Hepatocyte (in vitro differentiated cells): ENCODE data around the gene MTA1. TPM values are rescaled to one million over a fixed set of nuclear protein-coding genes. Genes with fewer than 3 reads are reported as not detected.

Experiments
- DNase-seq: peaks from one replicate; pipeline ENCODE4 v3.0.0-alpha.2; 2016; ENCODE audit warnings: low spot score
- H2AFZ ChIP-seq: fragments of 200-600 bp; sonication (generic); 2 replicates; pipeline ENCODE4 v1.6.0; 2016; ENCODE audit warnings: antibody characterized with exemption, mild to moderate bottlenecking
- H3K27ac ChIP-seq: fragments of 200-600 bp; sonication (generic); 2 replicates; pipeline ENCODE4 v1.5.1; 2016; ENCODE audit warnings: mild to moderate bottlenecking
- H3K27me3 ChIP-seq: fragments of 200-600 bp; sonication (generic); 2 replicates; pipeline ENCODE4 v1.6.1; 2016
- H3K36me3 ChIP-seq: fragments of 200-600 bp; sonication (generic); replicated peaks from 2 replicates; pipeline ENCODE4 v1.5.1; 2016; ENCODE audit warnings: low read depth; ENCODE audit not compliant: insufficient read depth
- H3K4me1 ChIP-seq: fragments of 200-600 bp; sonication (generic); 2 replicates; pipeline ENCODE4 v1.5.1; 2016; ENCODE audit warnings: mild to moderate bottlenecking, moderate library complexity; ENCODE audit not compliant: insufficient read depth
- H3K4me2 ChIP-seq: fragments of 200-600 bp; sonication (generic); 2 replicates; pipeline ENCODE4 v1.6.0; 2016
- H3K4me3 ChIP-seq: fragments of 200-600 bp; sonication (generic); 2 replicates; pipeline ENCODE4 v1.5.1; 2016; ENCODE audit warnings: mild to moderate bottlenecking
- H3K79me2 ChIP-seq: fragments of 200-600 bp; sonication (generic); 2 replicates; pipeline ENCODE4 v1.6.0; 2017; ENCODE audit warnings: mild to moderate bottlenecking
- H3K9me2 ChIP-seq: fragments of 200-600 bp; sonication (generic); replicated peaks from 2 replicates; pipeline ENCODE4 v1.6.0; 2017; ENCODE audit warnings: mild to moderate bottlenecking; ENCODE audit not compliant: insufficient read depth
- H3K9me3 ChIP-seq: fragments of 200-600 bp; sonication (generic); 2 replicates; pipeline ENCODE4 v1.5.1; 2016; ENCODE audit warnings: low read depth, mild to moderate bottlenecking
- H4K20me1 ChIP-seq: fragments of 200-600 bp; sonication (generic); 2 replicates; pipeline ENCODE4 v1.6.0; 2016; ENCODE audit warnings: mild to moderate bottlenecking; ENCODE audit not compliant: insufficient read depth, poor library complexity, severe bottlenecking
- EZH2 ChIP-seq: fragments of 200-600 bp; sonication (generic); IDR thresholded peaks from 2 replicates; pipeline ENCODE4 v1.6.1; 2016; ENCODE audit warnings: antibody characterized with exemption, mild to moderate bottlenecking, borderline replicate concordance
- EZH2phosphoT487 ChIP-seq: fragments of 200-600 bp; sonication (generic); IDR thresholded peaks from one replicate; pipeline ENCODE4 v1.6.1; 2018; ENCODE audit warnings: antibody characterized with exemption, mild to moderate bottlenecking, low read depth, moderate library complexity; ENCODE audit not compliant: unreplicated experiment, severe bottlenecking
- WGBS: methylation state at CpG from one replicate; pipeline ENCODE4 v1.1.6; 2016; ENCODE audit warnings: low lambda C conversion rate; ENCODE audit errors: missing lambda C conversion rate; 5-methylcytosine and 5-hydroxymethylcytosine counted together
- polyA plus RNA-seq: library from polyadenylated mRNA; unstranded; fragments of >200 nt; fragmentation: Nextera tagmentation; extraction: Ambion mirVana; gene quantifications from 2 replicates; pipeline ENCODE4 v1.2.1, GENCODE V29; 2016
- total RNA-seq: library from RNA; depleted of rRNA; stranded (reverse); fragments of >200 nt; gene quantifications from 2 replicates; pipeline ENCODE4 v1.2.3, GENCODE V29; 2014
- TF ChIP-seq, protein P1 (sequence below): fragments of 200-600 bp; sonication (generic); IDR thresholded peaks from 2 replicates; pipeline ENCODE4 v1.5.1; 2016; ENCODE audit warnings: antibody characterized with exemption, mild to moderate bottlenecking; ENCODE audit not compliant: poor library complexity

The MTA1 gene
- total and polyA plus RNA-seq, 2 experiments from 2014 or later: 48.1 to 52.7 TPM

DNA sequence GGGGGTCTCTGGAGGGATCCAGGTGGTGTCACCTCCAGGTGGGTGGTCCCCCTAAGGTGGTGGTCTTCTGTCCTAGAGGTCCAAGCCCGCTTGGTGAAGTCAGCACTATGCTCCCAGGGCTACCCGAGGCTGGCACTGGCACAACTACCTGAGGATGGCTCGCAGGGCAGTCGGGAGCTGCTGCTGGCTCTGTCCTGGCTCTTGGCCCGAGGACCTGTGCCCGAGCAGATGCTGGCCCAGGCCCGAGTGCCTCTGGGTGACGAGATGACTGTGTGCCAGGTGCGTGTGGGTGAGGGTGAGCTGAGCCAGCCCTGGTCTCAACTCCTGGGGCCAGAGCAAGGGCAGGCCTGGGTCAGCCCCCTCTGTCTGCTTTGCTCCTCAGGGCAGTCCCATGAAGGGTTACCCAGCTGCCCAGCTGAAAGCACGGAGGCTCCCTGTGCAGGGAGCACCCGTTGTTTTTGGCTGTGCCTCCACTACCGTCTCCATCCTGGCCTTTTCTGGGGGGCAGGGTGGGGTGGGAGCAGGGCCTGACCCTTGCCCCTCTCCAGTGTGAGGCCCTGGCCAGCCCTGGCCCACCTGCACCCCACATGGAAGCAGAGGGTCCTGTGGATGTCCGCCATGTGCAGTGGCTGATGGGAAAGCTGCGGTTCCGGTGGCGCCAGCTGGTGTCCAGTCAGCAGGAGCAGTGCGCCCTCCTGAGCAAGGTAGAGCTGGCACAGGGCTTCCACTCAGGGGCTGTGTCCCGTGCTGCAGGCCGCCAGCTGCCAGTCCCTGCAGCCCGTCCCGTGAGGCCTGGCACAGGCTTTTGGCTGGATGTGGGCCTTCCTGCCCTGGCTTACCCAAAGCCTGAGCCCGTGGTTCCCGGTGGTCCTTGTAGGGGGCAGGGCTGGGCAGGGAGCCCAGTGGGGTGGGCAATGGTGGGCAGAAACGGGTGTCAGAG, 72.7 kb downstream of the MTA1 start:
- WGBS: 97% methylated on average over 20 of the region's 24 CpGs
- H3K9me2 ChIP-seq: no peaks in the 10 kb centered on the region
- no peaks in the 10 kb centered on the region for H3K27me3 ChIP-seq
- no peaks in the 10 kb centered on the region for H3K36me3 ChIP-seq
- no peak overlapping the region for H3K4me2 ChIP-seq
- no peaks in the 10 kb centered on the region for H3K9me3 ChIP-seq
- no peak for TF ChIP-seq EZH2phosphoT487
- TF ChIP-seq EZH2: no peak
- TF ChIP-seq, protein P1, sequence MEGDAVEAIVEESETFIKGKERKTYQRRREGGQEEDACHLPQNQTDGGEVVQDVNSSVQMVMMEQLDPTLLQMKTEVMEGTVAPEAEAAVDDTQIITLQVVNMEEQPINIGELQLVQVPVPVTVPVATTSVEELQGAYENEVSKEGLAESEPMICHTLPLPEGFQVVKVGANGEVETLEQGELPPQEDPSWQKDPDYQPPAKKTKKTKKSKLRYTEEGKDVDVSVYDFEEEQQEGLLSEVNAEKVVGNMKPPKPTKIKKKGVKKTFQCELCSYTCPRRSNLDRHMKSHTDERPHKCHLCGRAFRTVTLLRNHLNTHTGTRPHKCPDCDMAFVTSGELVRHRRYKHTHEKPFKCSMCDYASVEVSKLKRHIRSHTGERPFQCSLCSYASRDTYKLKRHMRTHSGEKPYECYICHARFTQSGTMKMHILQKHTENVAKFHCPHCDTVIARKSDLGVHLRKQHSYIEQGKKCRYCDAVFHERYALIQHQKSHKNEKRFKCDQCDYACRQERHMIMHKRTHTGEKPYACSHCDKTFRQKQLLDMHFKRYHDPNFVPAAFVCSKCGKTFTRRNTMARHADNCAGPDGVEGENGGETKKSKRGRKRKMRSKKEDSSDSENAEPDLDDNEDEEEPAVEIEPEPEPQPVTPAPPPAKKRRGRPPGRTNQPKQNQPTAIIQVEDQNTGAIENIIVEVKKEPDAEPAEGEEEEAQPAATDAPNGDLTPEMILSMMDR: no peak
- no peaks in the 10 kb centered on the region for H4K20me1 ChIP-seq
- no peak overlapping the region for H2AFZ ChIP-seq
- peaks cover 10% of the 10 kb centered on the region for H3K4me1 ChIP-seq
- DNase-seq: peak; percentile 5
- H3K79me2 ChIP-seq: no peaks in the 10 kb centered on the region
- H3K4me3 ChIP-seq: no peak overlapping the region
- H3K27ac ChIP-seq: no peak overlapping the region

DNA sequence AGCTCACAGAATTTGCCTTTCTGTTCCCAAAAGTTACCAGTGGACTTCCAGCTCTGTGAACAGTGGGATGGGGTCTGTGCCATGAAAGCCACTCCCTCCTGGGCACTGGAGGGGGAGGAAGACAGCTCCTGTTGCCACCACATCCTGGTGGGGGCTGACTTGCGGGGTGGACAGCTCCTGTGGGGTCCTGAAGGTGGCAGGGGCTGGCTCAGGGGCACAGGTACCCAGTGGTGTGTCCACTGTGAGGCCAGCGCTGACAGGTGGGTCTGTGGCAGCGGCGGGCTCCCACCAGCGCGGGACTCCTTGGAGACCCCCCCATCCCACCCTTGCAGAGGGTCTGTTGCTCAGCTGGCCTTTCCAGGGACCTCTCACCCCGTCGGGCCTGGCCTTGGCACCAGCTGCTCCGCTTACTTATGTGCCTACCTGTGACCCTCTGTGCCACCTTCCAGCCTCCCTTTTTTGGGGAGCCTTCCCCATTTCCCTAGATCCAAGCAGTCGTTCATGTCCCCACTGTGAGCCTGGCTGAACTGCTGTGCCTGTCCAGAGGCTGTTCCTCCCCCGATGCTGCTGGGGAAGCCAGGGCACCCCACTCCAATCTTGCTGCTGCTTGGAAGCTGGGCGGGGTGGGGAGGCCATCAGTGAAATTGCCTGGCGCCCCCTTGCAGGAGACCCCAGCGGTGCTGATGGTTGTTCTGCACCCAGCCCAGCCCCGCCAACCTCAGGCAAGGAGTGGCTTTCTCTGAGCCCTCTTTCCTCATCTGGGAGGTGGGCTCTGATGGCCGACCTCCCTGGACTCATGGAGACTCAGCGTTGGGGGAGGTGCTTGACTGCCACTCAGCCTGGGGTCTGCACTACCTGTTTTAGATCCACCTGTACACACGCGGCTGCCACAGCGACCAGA, 73.6 kb downstream of the MTA1 start:
- no peaks in the 10 kb centered on the region for H3K36me3 ChIP-seq
- H3K79me2 ChIP-seq: no peaks in the 10 kb centered on the region
- no peak overlapping the region for H3K4me2 ChIP-seq
- H3K27me3 ChIP-seq: no peaks in the 10 kb centered on the region
- no peak overlapping the region for H2AFZ ChIP-seq
- no peaks in the 10 kb centered on the region for H3K9me2 ChIP-seq
- 85% methylated on average over 18 of the region's 20 CpGs for WGBS
- peaks cover 7% of the 10 kb centered on the region for H3K4me1 ChIP-seq
- H3K27ac ChIP-seq: no peak overlapping the region
- H4K20me1 ChIP-seq: no peaks in the 10 kb centered on the region
- H3K4me3 ChIP-seq: no peak overlapping the region
- peak; percentile 7 for DNase-seq
- no peaks in the 10 kb centered on the region for H3K9me3 ChIP-seq
- TF ChIP-seq EZH2 (no peak), EZH2phosphoT487 (no peak)
- TF ChIP-seq, protein P1: no peak

DNA sequence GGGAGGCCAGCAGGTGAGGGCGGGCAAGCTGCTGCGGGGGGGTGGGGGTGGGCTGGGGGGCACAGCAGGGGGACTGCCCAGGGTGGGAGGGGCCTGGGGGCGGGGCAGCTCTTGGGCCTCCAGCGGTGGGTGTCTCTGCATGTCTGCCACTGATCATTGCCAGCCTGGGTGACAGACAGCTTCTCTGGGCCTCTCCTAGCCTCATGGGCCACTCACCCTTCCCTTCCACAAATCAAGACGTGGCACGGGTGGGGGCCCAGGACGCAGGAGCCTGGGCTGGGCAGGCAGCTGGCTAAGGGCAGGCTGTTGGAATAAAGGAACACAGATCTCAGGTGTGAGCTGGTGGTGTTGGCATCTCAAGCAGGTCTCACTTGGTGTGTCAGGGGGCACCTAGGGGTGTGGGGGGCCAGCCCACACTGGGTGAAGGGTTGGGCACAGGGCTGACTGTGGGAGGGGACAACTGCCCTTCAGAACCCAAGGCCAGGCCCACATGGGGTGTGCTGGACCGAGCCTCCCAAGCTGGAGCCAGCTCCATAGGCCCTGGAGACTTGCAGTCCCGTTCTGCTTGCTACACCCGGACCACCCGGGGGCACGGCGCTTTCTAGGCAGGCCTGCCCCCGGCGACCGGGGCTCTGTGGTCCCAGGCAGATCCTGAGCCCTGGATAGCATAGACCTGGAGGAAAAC, 74.4 kb downstream of the MTA1 start:
- Histone ChIP-seq H3K9me3 (no peaks in the 10 kb centered on the region), H2AFZ (no peak overlapping the region), H3K27me3 (no peaks in the 10 kb centered on the region), H3K36me3 (no peaks in the 10 kb centered on the region), H3K79me2 (no peaks in the 10 kb centered on the region), H4K20me1 (no peaks in the 10 kb centered on the region), H3K4me2 (no peak overlapping the region), H3K9me2 (no peaks in the 10 kb centered on the region), H3K27ac (no peak overlapping the region), H3K4me1 (peaks cover 5% of the 10 kb centered on the region), H3K4me3 (no peak overlapping the region)
- peak; percentile 2 for DNase-seq
- TF ChIP-seq, protein P1: no peak
- TF ChIP-seq EZH2phosphoT487: no peak
- no peak for TF ChIP-seq EZH2
- WGBS: 86% methylated on average over 15 of the region's 16 CpGs
